GM12878 (cell line): ENCODE results near the gene AASDH. TPM values are rescaled to one million over a fixed set of nuclear protein-coding genes. Genes with fewer than 3 reads are reported as not detected.

Experiments used
- ATAC-seq: fragments of 200-7000 bp; cut with Tn5 transposase; 3 replicates; pipeline ENCODE4 v1.9.1; 2020; ENCODE audit warnings: mild to moderate bottlenecking, moderate library complexity
- BruUV-seq: library from RNA; stranded (reverse); fragments of 400-500 nt; replicated peaks from 2 replicates; lab custom pipeline; 2021; lab: Mats Ljungman, UMichigan
- CTCF ChIA-PET: fragments of 300-600 bp; sonication (Branson Sonifier 250); formaldehyde crosslinking; extraction: SDS; loops from one replicate; lab custom pipeline; 2021; ENCODE audit warnings: inconsistent platforms; lab: Yijun Ruan, JAX
- POLR2A ChIA-PET: fragments of 350-600 bp; formaldehyde crosslinking; extraction: SDS; loops from one replicate; lab custom pipeline; 2021; ENCODE audit warnings: inconsistent platforms; lab: Charles Lee
- RAD21 ChIA-PET: fragments of 300-600 bp; sonication (Branson Sonifier 250); formaldehyde crosslinking; loops from one replicate; lab custom pipeline; 2023; ENCODE audit warnings: antibody characterized with exemption; ENCODE audit not compliant: unreplicated experiment; lab: Charles Lee
- SMC1A ChIA-PET: fragments of 300-600 bp; sonication (Branson Sonifier 250); formaldehyde crosslinking; loops from one replicate; lab custom pipeline; 2023; ENCODE audit not compliant: unreplicated experiment, uncharacterized antibody; lab: Charles Lee
- DNase-seq: peaks from one replicate; pipeline ENCODE4 v3.0.0-alpha.2; 2011; ENCODE audit warnings: low read depth, low spot score
- FAIRE-seq: peaks from 3 replicates; lab custom pipeline; 2011; peaks lifted over from hg19 to GRCh38; lab: Jason Lieb, UNC
- H2AFZ ChIP-seq: 2 replicates; pipeline ENCODE4 v1.6.0; 2011; ENCODE audit warnings: low read depth, low read length, control low read depth; ENCODE audit not compliant: control insufficient read depth
- H3K27ac ChIP-seq: 2 replicates; pipeline ENCODE4 v1.5.1; 2011; ENCODE audit warnings: control low read depth; ENCODE audit not compliant: control insufficient read depth, insufficient read depth
- H3K27me3 ChIP-seq, 2 experiments: replicated peaks in 1 of 2; 2 replicates each; pipeline versions ENCODE4 v1.6.0 to v1.6.1; 2011; ENCODE audit warnings: low read length in 1 of 2; ENCODE audit not compliant: control insufficient read depth in 2 of 2, insufficient read depth in 2 of 2
- H3K36me3 ChIP-seq, 2 experiments: 2 replicates each; pipeline ENCODE4 v1.5.1; 2011; ENCODE audit warnings: low read length in 1 of 2; ENCODE audit not compliant: control insufficient read depth in 2 of 2, insufficient read depth in 2 of 2
- H3K4me1 ChIP-seq: 2 replicates; pipeline ENCODE4 v1.6.1; 2011; ENCODE audit warnings: mild to moderate bottlenecking, low read length, moderate library complexity, mixed read lengths; ENCODE audit not compliant: control insufficient read depth, insufficient read depth
- H3K4me2 ChIP-seq: 2 replicates; pipeline ENCODE4 v1.6.0; 2011; ENCODE audit warnings: control low read depth; ENCODE audit not compliant: control insufficient read depth, insufficient read depth
- H3K4me3 ChIP-seq: fragments of 200-600 bp; sonication (generic); 2 replicates; pipeline ENCODE4 v1.5.1; 2016
- H3K79me2 ChIP-seq: 2 replicates; pipeline ENCODE4 v1.6.0; 2011; ENCODE audit warnings: low read length; ENCODE audit not compliant: control insufficient read depth, insufficient read depth
- H3K9ac ChIP-seq: 2 replicates; pipeline ENCODE4 v1.8.0; 2011; ENCODE audit warnings: low read length, control low read depth, mixed read lengths; ENCODE audit not compliant: control insufficient read depth, insufficient read depth
- H3K9me3 ChIP-seq: replicated peaks from 3 replicates; pipeline ENCODE4 v1.5.1; 2011; ENCODE audit warnings: mild to moderate bottlenecking, low read length; ENCODE audit not compliant: control insufficient read depth, insufficient read depth
- H4K20me1 ChIP-seq: 2 replicates; pipeline ENCODE4 v1.6.0; 2011; ENCODE audit not compliant: control insufficient read depth, insufficient read depth
- BHLHE40 ChIP-seq, 2 experiments: fragments of 450-650 bp in 1 of 2; IDR thresholded peaks; 2 replicates each; pipeline ENCODE4 v1.6.1; 2011 to 2017; ENCODE audit warnings: low read depth in 2 of 2, borderline replicate concordance in 1 of 2, improper control_type of control experiment in 1 of 2, low read length in 1 of 2, mild to moderate bottlenecking in 1 of 2
- E4F1 ChIP-seq: fragments of 450-650 bp; IDR thresholded peaks from 2 replicates; pipeline ENCODE4 v1.6.1; 2018; ENCODE audit warnings: borderline replicate concordance, mild to moderate bottlenecking; ENCODE audit not compliant: partially characterized antibody
- EGR1 ChIP-seq, 2 experiments: IDR thresholded peaks; 1 replicate in 1 of 2; 2 replicates in 1 of 2; pipeline ENCODE4 v1.6.1; 2011 to 2012; ENCODE audit warnings: low read depth in 2 of 2, low read length in 2 of 2, borderline replicate concordance in 1 of 2, mild to moderate bottlenecking in 1 of 2, moderate library complexity in 1 of 2
- GABPA ChIP-seq: IDR thresholded peaks from 2 replicates; pipeline ENCODE4 v1.6.1; 2014; ENCODE audit warnings: antibody characterized with exemption, low read depth, mild to moderate bottlenecking, inconsistent platforms
- IKZF2 ChIP-seq, 2 experiments: fragments of 450-650 bp; IDR thresholded peaks; 2 replicates each; pipeline ENCODE4 v1.6.1; 2017; ENCODE audit warnings: mild to moderate bottlenecking in 2 of 2, moderate library complexity in 2 of 2
- JUNB ChIP-seq: IDR thresholded peaks from 2 replicates; pipeline ENCODE4 v1.6.1; 2016; ENCODE audit warnings: antibody characterized with exemption, mild to moderate bottlenecking
- MXI1 ChIP-seq: fragments of 150-350 bp; IDR thresholded peaks from 2 replicates; pipeline ENCODE4 v1.6.1; 2011; ENCODE audit warnings: low read depth, mild to moderate bottlenecking, inconsistent platforms, low read length, improper control_type of control experiment
- NFIC ChIP-seq: IDR thresholded peaks from 2 replicates; pipeline ENCODE4 v1.6.1; 2012; ENCODE audit warnings: low read depth, mild to moderate bottlenecking, inconsistent platforms, low read length, moderate library complexity
- RAD21 ChIP-seq: IDR thresholded peaks from 2 replicates; pipeline ENCODE4 v1.6.1; 2011; ENCODE audit warnings: mild to moderate bottlenecking, low read depth, low read length, moderate library complexity; ENCODE audit not compliant: insufficient read depth
- RELA ChIP-seq: fragments of 450-650 bp; IDR thresholded peaks from 2 replicates; pipeline ENCODE4 v1.8.0; 2014; ENCODE audit warnings: borderline replicate concordance; ENCODE audit not compliant: partially characterized antibody
- SIX5 ChIP-seq: IDR thresholded peaks from 2 replicates; pipeline ENCODE4 v1.6.1; 2011; ENCODE audit warnings: mild to moderate bottlenecking, low read depth, low read length, moderate library complexity; ENCODE audit not compliant: severe bottlenecking
- SMC3 ChIP-seq: IDR thresholded peaks from 2 replicates; pipeline ENCODE4 v1.6.1; 2011; ENCODE audit warnings: low read length, improper control_type of control experiment, borderline replicate concordance
- SPI1 ChIP-seq: IDR thresholded peaks from 2 replicates; pipeline ENCODE4 v1.6.1; 2011; ENCODE audit warnings: low read depth, mild to moderate bottlenecking, low read length, moderate library complexity, borderline replicate concordance; ENCODE audit not compliant: insufficient read depth
- SUPT20H ChIP-seq: IDR thresholded peaks from 2 replicates; pipeline ENCODE4 v1.6.1; 2011; ENCODE audit warnings: low read depth, mild to moderate bottlenecking, low read length, moderate library complexity, borderline replicate concordance; ENCODE audit not compliant: control insufficient read depth
- YY1 ChIP-seq: IDR thresholded peaks from 2 replicates; pipeline ENCODE4 v1.6.1; 2011; ENCODE audit warnings: low read depth, mild to moderate bottlenecking, low read length
- ZBTB33 ChIP-seq: fragments of 450-650 bp; IDR thresholded peaks from 2 replicates; pipeline ENCODE4 v1.6.1; 2017; ENCODE audit warnings: mild to moderate bottlenecking
- WGBS: methylation state at CpG from one replicate; pipeline ENCODE4 v1.1.6; 2016; ENCODE audit warnings: low lambda C conversion rate; ENCODE audit not compliant: insufficient replicate concordance, insufficient coverage; ENCODE audit errors: missing lambda C conversion rate; 5-methylcytosine and 5-hydroxymethylcytosine counted together
- in situ Hi-C: fragments of 300-500 bp; cut with MboI; formaldehyde crosslinking; loops from 9 replicates; pipeline ENCODE4 v1.14.3; 2018; ENCODE audit warnings: mixed read lengths
- intact Hi-C: fragments of 100-400 bp; cut with micrococcal nuclease; formaldehyde crosslinking; loops from one replicate; pipeline ENCODE4 v1.14.2; 2022; ENCODE audit not compliant: unreplicated experiment
- polyA plus RNA-seq, 11 experiments: library from polyadenylated mRNA; depleted of rRNA in 4 of 11; unstranded in 6 of 11; stranded (reverse) in 5 of 11; fragments of >200 nt; fragmentation: Nextera tagmentation in 4 of 11; fragmentation: Illumina TruSeq in 1 of 11; extraction: Ambion mirVana in 4 of 11; extraction: Trizol in 1 of 11; gene quantifications; 1 replicate in 1 of 11; 2 replicates in 10 of 11; pipeline versions ENCODE4 v1.2.1 to v1.2.3, GENCODE V29; 2011 to 2016; ENCODE audit warnings: inconsistent platforms in 2 of 11, missing spikeins in 2 of 11, low read depth in 1 of 11
- total RNA-seq, 4 experiments: library from RNA; depleted of rRNA in 3 of 4; stranded (reverse); fragments of >200 nt in 3 of 4; fragmentation: Illumina TruSeq in 1 of 4; extraction: Trizol in 1 of 4; gene quantifications; 2 replicates each; pipeline versions ENCODE4 v1.2.1 to v1.2.3, GENCODE V29; 2013 to 2021

AASDH gene
- total and polyA plus RNA-seq, 10 of the 15 experiments (the other 5 are each of a cell fraction or from before 2014, with no cell fraction given), result 7.3 to 19.1 (median 11.3) TPM

- TF ChIP-seq RELA (no peak), MXI1 (no peak), E4F1 (no peak), SPI1 (no peak)
Measured at GRCh38 chr4:56301997-56302496, 85.2 kb downstream of the AASDH start (continued).

GRCh38 chr4:56301181-56301996 lies 85.9 kb downstream of the AASDH start:
- no peaks in the 10 kb centered on the region for H3K4me1 ChIP-seq
- ChIA-PET POLR2A (interaction anchor here (1.3 kb wide), 1 partner anchor 352 kb away, joined by 3 read pairs; the partner anchor contains the start of gene CEP135), RAD21 (interaction anchor here (1.3 to 1.5 kb wide), 2 partner anchors 307 to 354 kb away, joined by 5 read pairs; no protein-coding TSS in a partner anchor), SMC1A (interaction anchor here (0.7 to 2.8 kb wide), 5 partner anchors 353 to 891 kb away, joined by 3 to 18 read pairs (median 5); partner anchors contain the start of gene CEP135), CTCF (interaction anchor here (0.6 to 6.2 kb wide), 13 partner anchors 9 to 440 kb away, joined by 3 to 49 read pairs (median 4); partner anchors contain the start of gene CEP135)
- no peak overlapping the region for H3K9ac ChIP-seq
- H3K27ac ChIP-seq, result no peak overlapping the region
- WGBS, result 11% methylated on average over 10 of the region's 10 CpGs
- H4K20me1 ChIP-seq, result no peaks in the 10 kb centered on the region
- no peaks in the 10 kb centered on the region for H3K36me3 ChIP-seq
- no peak overlapping the region for H3K4me3 ChIP-seq
- peak; percentile 99 for ATAC-seq
- H3K79me2 ChIP-seq, result no peaks in the 10 kb centered on the region
- intact Hi-C loops (loop anchor here (1.0 to 10.0 kb wide), 7 partner anchors 177 to 954 kb away; partner anchors contain the start of genes CEP135 and SRD5A3), in situ Hi-C loops (no loop called here)
- no peaks in the 10 kb centered on the region for H3K27me3 ChIP-seq
- BruUV-seq, result no TSS peak
- no peak overlapping the region for H3K4me2 ChIP-seq
- DNase-seq, result peak; percentile 43
- FAIRE-seq, result peak; percentile 79
- no peaks in the 10 kb centered on the region for H3K9me3 ChIP-seq
- H2AFZ ChIP-seq, result peak overlapping the region; percentile 73
- TF ChIP-seq IKZF2 (IDR thresholded peaks at IDR 0.05), result no peak
- TF ChIP-seq SMC3, result peak; percentile 83
- no peak for TF ChIP-seq ZBTB33
- peak; percentile 21 for TF ChIP-seq SIX5
- peak; percentile 59; the same call in 1 of the 2 replicates for TF ChIP-seq YY1
- no peak for TF ChIP-seq JUNB
- TF ChIP-seq NFIC, result no peak
- TF ChIP-seq SUPT20H, result no peak
- no peak for TF ChIP-seq GABPA
- TF ChIP-seq RAD21, result peak; percentile 99
- TF ChIP-seq BHLHE40 (IDR thresholded peaks at IDR 0.05; ENCODE audit: borderline replicate concordance in 1 of 2, low read depth in 2 of 2, low read length in 1 of 2), result peak in 1 of 2 experiments; percentile 19; a peak in 1 of 4 replicates
- TF ChIP-seq EGR1 (IDR thresholded peaks at IDR 0.05; ENCODE audit: borderline replicate concordance in 1 of 2, low read depth in 2 of 2, low read length in 2 of 2), result no peak
